Measurements from ENCODE around the gene SNRNP25.
"Not testable (repeated sequence)": the region's sequence is repeated elsewhere in the genome, so short reads cannot be mapped to it uniquely, and the experiment has no call there.

The SNRNP25 gene

DNA sequence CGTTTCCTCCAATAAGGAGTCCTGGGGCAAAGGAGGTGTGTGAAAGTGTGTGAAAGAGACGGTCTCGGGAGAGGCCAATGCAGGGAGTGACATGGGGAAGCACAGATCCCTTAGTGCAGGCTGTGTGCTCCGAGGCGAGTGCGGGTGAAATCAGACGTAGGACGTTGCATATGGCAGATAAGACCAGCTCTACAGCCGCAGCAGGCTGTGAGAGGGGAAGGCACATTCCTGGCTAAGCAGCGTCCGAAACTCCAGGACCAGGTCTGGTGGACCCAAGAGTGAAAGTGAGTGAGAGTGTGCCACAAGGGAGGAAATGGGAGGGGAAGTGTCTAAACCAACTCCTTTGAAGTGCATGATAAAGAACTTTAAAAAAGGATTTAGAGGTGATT, 11.6 kb upstream of the SNRNP25 start:
- DNase-seq: no peak

DNA sequence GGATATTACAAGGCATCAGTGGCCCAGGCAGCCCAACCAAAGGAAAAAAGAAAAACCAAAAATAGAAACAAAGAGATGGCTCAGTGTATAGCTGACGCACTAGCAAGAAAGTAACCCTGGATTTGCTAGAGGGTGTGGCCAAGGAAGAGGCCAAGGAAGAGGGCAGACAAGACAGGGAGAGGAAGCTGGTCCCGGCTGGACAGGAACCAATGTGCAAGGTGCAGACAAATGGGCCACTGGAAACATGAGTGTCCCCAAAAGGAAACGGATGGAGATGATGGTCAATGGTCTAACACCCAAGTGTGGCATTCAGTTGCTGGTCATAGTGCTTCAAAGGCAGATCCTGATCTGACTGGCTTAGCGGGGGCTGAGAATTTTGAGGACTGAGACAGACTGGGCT, 10.9 kb upstream of the SNRNP25 start:
- no peak for DNase-seq

DNA sequence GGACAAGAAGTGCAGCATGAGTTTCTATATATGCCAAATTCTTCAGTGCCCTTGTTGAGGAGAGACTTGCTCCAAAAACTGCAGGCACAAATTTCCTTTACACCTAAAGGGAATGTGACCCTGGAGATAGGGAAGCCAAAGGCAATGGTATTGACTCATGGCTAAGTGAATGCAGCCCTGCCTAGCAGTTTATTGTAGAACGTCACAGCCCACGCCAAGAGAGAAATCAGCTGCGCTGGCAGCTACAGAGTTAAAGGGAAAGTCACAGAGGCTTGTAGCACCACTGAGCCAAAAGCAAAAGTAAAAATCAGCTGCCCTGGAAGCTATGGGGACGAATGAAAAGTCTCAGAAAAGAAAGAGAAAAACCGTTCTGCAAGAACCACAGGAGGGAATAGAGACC, 10.3 kb upstream of the SNRNP25 start:
- no peak for DNase-seq

DNA sequence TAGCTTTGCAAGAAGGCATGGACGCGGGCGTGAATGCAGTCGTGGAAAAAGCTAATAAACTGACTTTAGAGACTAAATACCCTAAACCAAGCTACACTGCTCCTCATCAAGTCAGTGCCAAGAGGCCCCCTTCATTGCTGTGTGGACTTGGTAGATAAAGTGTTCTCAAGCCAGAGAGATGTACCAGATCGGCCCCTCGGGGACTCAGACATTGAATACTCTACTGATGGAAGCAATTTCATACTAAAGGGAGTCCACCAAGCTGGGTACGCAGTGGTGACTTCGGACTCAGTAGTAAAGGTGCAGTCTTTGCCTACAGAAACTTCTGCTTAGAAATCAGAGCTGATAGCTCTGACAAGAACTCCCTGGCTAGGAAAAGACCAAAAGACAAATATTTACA, 9.0 kb upstream of the SNRNP25 start:
- no peak for DNase-seq

DNA sequence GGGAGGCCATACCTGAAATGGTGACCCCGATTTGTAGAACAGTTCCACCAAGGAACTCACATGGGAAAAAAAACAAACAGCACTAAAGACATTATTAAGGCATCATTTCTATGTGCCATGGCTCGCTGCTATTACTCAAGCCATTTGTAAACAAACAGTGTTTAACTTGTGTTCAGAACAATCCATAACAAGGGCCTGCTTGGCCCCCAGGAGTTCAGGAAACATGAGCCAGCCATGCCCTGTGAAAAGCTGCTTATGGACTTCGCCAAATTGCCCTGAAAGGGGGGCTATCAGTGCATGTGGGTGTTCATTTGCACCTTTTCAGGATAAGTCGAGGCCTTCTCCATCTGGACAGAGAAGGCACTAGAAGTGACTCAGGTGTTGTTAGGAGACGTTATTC, 8.2 kb upstream of the SNRNP25 start:
- no peak for DNase-seq

DNA sequence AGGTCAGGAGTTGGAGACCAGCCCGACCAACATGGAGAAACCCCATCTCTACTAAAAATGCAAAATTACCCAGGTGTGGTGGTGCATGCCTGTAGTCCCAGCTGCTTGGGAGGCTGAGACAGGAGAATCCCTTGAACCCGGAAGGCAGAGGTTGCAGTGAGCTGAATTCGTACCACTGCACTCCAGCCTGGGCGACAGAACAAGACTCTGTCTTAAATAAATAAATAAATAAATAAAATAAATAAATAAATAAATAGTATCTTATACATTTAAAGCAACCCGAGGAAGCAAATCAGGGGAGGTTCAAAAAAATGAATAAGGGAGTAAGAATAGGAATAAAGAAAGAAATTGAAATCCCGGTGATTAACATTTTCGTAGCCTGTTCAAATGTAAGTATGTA, 7.1 kb upstream of the SNRNP25 start:
- DNase-seq: not testable (repeated sequence)

DNA sequence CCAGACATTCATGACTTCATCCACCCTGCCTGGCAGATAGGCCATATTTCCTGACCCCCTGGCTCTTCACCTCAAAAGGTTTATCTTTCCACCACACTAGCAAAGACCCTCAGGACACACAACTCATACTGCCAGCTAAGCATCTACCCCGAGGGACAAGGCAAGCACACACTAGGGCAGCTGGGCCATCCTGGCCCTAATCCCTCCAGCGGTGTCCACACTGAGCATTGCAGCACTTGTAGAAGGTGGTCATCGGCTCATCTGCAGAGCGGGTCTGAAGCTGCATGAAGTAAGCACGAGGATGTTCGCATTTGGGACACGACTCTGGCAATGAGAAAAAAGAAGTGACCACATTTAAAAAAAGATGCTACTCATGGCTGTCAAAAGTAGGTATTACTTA, 6.4 kb upstream of the SNRNP25 start:
- no peak for DNase-seq

DNA sequence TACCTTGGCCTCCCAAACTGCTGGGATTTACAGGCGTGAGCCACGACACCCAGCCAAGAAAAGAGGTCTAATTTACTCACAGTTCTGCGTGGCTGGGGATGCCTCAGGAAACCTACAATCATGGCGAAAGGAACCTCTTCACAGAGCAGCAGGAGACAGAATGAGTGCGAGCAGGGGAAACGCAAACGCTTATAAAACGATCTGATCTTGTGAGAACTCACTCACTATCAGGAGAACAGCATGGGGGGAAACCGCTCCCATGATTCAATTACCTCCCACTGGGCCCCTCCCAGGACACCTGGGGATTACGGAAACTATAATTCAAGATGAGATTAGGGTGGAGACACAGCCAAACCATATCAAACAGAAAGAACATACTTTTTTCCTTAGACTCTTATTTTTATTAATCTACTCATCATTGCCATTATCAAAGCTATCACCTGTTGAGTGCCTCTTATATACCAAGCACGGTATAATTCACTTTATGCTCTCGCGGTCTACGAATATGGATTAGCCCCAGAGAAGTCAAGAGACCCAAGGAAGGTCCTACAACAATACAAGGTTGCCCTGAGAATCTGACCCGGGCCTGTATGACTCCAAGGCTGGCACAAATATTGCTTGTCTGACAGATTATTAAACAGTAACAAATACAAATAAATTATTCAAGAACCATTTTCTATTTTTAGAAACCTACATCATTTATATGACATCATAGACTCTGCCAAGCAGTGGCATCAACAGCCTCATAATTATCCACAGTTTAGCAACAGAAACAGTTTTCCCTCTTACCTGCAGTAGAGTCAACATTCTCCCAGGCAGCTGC, 2.6 kb upstream of the SNRNP25 start:
- DNase-seq: no peak

DNA sequence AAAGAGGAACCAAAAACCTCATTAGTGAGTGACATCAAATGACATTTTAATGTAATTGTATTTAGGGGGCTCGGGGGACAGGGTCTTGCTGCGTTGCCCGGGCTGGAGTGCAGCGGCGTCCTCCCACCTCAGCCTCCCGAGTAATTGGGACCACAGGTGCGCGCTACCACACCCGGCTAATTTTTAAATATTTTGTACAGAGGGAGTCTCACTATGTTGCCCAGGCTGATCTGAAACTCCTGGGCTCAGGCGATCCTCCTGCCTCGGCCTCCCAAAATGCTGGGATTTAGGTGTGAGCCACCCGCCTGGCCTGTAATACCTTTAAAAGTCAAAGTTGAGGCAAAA, 581 bp downstream of the SNRNP25 start:
- DNase-seq: no peak

DNA sequence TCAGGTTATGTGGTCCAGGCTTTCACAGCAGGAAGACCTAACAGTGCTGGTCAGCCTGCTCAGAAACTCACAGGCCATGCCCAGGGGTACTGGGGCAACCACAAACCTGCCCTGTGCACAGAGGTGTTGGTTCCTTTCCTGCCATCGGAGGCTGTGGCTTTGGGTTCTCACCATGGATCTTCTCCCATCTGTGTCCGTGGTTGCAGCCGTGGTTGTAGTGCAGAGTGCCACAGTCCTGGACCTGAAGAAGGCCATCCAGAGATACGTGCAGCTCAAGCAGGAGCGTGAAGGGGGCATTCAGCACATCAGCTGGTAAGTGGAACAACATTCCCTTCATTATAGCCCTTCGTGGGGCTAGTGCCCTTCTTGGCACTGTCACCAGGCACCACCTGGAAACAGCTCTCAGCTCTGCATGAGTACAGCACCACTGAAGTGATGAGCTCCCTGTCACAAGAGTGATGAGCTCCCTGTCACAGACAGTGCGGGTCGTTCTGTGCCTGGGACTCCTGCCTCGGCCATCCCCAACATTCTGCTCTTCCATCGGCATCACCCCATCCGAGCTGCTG, 2.0 kb downstream of the SNRNP25 start:
- DNase-seq: peak; percentile 14

DNA sequence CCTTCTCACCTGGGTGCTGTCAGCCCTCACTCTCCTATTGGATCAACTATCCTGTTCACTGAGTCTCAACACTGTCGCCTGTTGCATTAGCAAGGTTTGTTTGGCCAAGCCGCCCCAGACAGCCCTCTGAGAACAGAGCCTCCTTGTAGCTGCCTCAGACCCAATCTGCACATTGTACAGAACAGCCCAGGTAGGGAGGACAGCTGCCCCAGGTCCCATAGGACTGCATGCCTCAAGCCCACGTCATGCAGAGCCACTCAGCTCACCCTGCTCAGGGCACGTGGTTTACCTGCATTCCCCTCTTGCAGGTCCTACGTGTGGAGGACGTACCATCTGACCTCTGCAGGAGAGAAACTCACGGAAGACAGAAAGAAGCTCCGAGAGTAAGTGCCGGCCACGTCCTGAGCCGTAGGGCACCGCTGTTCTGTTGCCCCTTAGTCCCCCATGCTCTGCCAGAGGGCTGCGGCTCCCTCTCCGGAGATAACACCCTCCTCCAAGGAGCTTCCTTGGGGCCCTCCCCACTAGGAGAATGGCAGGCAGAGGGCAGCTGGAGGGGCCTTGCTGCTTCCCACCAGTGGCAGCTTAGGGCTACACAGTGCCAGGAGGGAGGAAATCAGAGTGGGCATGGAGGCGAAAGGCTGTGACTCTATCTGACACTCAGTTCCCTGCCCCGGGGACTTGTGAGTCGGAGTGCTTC, 2.8 kb downstream of the SNRNP25 start:
- peak; percentile 24 for DNase-seq

DNA sequence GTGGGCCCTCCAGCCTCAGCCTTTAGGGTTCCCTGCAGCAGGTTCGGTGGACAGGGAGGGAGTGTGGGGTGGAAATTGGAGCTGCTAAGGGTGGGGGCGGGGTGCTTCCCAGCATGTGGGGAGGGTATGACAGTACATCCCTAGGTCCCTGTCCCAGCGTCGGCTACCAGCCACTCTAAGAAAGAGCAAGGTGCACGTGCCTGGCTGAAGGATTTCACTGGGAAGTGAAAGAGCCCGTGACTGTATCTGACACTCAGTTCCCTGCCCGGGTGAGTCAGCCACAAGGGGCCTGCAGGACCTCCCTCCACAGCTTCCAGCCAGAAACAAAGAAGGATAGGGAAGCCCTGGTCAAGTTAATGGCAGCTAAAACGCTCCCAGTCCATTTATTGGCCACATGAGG, 4.1 kb downstream of the SNRNP25 start:
- DNase-seq: peak; percentile 9

DNA sequence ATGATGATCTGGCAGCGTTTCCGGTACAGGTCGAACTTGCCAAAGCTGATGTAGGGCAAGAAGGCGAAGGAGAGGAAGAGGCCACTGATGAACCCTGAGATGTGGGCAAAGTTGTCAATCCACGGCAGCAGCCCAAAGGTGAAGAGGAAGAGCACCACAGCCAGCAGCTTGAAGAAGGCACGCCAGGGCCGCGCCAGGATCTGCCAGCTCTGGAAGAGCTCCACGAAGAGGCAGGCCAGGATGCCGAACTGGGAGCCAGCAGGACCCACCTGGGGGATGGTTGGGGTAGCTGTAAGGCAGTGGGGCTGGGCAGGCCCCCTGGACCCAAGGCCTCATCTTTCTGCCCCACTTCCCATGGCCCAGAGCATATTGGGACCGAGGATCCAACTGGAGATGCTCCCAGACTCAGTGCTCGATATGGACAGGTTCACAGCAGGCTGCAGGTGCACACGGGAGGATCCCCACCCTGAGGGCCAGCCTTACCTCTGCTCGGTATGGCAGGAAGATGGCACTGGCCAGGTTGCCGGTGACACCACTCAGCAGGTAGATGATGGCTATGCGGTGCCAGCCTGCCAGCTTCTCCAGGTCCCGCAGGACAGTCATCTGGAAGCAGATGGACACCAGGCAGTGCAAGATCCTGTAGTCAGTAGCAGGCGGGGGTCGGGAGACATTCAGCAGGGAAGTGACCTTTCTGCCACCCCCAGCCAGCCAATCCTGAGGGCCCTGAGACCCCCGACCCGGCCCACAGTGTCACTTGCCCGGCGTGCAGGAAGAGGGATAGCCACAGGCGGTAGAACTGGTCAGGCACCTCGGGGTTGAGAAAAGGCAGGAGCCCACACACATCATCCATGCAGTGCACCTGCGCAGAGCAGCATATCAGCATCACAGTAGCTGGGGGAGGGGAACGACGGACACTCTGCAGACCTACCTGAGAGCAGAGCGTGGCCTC, 5.1 kb downstream of the SNRNP25 start:
- peak; percentile 25 for DNase-seq

DNA sequence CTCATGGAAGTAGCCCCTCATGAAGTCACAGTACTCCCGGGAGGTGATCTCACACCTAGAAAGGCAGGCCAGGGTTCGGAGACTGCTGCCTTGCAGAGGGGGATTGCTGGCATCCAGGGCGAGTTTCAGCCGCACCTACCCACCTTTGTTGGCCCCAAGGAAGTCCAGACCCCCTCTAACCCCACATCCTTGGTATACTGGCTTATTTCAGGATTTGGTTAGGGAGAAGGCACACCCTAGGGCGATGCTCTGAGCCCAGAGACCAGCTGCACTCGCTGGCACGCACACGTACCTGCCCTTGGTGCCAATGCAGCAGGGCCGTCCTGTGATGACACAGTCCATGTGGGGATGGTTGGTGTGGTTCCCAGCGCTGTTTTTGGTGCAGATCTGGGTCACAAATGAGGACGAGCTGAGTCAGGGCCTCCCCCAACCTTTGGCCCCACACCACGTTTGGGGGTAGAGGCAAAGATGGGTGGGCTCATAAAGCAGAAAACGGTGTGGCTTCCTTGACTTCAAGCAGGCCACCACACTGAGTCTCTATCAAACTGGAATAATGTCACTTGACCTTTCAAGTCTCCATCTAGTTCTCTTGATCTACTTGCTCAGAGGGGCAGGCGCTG, 5.9 kb downstream of the SNRNP25 start:
- peak; percentile 23 for DNase-seq

DNA sequence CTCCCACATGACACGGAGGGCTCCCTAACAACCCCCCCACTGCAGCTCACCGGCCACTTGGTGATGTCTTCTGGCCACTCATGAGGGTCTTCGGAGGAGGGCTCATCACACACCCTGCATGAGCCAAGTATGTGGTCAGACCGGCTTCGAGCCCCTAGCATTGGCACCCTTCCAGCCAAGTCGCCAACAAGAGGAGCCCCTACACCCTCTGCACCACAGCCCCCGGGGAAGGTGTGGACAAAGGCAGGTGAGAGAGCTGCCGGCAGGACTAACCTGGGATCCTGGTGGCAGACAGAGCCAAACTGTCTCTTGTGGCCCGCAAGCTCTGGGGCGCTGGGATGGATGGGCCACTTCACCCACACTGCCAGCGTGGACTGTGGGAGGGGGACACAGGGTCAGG, 6.5 kb downstream of the SNRNP25 start:
- peak; percentile 25 for DNase-seq

DNA sequence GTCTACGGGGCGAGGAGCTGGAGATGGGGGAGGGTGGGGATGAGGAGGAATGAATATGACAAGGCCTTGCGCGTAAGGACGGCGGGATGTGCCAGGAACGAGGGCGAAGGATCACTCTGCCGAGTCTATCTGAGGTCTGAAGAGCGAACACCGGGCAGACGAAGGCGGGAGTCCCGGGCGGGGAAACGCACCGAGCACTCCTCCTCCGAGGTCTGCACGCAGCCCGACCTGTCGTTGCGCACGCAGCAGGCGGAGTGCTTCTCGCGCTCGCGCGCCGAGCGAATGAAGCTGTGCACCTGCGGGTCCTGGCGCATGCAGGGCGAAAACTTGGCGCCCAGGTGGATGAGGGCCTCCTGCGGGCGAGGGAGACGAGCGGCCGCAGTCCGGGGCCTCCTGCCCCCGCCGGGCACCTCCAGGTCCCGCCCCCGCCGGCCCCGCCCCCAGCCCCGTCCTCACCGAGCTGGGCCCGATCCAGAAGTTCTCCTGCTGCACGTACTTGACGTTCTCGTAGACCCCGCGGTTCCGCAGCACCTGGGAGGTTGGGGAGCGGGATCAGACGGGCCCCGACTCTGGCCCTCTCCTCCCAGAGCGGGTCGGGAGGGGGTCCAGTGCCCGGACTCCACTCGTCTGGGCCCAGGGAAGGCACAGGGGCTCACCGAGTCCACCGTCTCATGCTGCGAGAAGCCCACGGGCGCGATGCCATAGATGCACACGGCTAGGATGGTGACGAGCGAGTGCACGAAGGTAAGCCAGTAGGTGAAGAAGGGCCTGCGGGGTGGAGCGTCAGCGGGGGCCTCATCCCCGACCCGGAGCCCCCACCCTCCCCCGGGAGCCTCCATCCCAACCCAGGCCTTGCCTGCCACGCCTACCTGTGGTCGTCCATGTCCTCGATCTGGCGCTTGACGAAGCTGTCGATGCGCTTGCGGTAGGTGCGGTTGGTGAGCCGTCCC, 7.6 kb downstream of the SNRNP25 start:
- no peak for DNase-seq

DNA sequence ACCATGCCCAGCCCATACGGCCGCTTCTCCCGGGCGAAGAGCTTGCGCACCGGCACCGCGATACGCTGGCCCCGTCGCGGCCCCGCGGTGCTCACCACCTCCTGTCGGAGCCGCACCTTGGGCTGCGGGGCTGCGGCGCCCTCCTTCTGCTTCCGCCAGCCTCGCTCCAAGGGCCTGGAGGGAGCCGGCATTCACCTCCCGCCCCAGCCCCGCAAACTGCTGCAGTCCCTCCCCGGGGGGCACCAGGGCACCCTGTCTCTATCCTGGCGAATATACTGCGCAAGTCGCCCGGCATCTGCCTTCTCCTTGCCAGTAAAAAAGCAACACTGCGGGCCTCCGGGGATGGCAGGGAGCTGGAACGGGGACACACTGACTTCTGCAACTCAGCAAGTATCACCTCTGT, 8.3 kb downstream of the SNRNP25 start:
- no peak for DNase-seq

DNA sequence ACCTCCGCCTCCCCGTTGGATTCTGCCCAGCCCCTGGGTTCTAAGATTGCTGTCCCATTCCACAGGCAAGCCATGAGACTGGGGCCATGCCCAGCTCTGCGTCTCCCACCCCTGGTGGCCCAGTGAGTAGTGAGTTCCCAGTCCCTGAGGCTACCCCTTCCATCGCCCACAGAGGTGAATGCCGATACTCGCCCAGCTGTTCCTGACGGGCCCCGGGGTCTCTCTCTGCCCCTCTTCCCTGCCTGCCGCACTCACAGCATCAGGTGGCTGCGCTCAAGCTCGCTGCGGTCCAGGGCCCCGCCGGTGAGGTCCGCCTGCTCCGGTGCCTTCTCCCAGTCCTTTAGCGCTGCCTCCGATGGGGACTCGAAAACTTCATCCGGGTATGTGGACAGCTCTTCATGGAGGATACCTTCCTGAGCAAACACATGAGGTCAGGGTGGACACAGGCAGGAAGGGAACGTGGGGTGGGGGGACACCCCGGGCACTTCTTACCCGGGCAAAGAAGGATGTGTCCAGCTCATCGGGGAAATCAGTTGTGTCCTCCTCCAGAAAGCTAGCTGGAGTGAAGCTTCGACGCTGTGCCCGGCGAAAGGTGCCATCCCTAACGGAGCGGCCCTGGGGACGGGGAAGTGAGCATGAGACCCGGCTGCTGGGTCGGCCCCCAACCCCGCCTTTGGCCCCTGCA, 8.8 kb downstream of the SNRNP25 start:
- DNase-seq: peak; percentile 36

DNA sequence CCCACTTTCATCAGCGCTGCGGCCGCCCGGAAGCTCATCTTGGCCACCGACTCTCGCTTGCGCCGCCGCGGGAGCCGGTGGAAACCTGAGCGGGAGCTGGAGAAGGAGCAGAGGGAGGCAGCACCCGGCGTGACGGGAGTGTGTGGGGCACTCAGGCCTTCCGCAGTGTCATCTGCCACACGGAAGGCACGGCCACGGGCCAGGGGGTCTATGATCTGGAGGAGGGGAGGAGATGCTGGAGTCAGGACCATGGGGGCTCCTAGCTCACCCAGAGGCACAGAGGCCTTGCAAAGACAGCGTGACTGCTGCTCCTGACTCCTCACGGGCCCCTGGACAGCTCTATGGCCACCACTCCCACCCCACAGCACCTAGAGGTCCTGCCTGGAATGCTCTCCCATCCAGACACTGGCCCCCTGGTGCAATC, 9.4 kb downstream of the SNRNP25 start:
- no peak for DNase-seq

DNA sequence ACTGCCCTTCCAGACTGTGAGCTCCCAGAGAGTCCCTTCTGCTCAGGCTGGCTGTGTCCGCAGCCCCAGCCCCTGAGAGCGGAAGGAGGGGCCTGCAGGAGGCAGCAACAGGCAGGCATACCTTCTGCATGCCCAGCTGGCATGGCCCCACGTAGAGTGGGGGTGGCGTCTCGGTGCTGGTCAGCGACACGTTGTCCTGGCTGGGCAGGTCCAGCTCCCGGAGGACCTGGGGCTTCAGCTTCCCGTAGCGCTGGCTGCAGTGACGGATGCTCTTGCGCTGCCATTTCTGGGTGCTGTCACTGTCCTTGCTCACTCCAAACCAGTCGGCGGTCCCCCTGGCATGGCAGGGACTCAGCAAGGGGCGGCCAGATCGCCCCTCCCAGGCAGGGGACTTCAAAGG, 9.8 kb downstream of the SNRNP25 start:
- no peak for DNase-seq

All from left hindlimb (tissue), 1 donor.